SW480 (cell line): ENCODE measurements around the gene CSTB.

ENCODE experiments used
- DNase-seq: peaks from one replicate; pipeline ENCODE4 v3.0.0-alpha.2; 2016; ENCODE audit warnings: low spot score

Gene CSTB

GRCh38 chr21:43728467-43729390 lies 47.4 kb downstream of the CSTB start:
- peak; percentile 97 for DNase-seq

- no peak for DNase-seq
These were observed 48.0 kb downstream of the CSTB start for GRCh38 chr21:43728154-43728466.

GRCh38 chr21:43727519-43728153 lies 48.5 kb downstream of the CSTB start:
- peak; percentile 67 for DNase-seq

- DNase-seq: peak; percentile 35
These were observed 49.2 kb downstream of the CSTB start for GRCh38 chr21:43726686-43727518.
